PC-3 (cell line): ENCODE data around the gene TERF2IP. TPM values are rescaled to one million over a fixed set of nuclear protein-coding genes. Genes with fewer than 3 reads are reported as not detected.

Experiments used
- ATAC-seq: fragments of 200-7000 bp; cut with Tn5 transposase; 2 replicates; pipeline ENCODE4 v1.9.1; 2020; ENCODE audit warnings: mild to moderate bottlenecking, moderate library complexity
- BruUV-seq: library from RNA; stranded (reverse); fragments of 400-500 nt; replicated peaks from 2 replicates; lab custom pipeline; 2021; lab: Mats Ljungman, UMichigan
- CTCF ChIA-PET: fragments of 300-600 bp; sonication (Branson Sonifier 250); formaldehyde crosslinking; loops from one replicate; lab custom pipeline; 2022; ENCODE audit warnings: antibody characterized with exemption; lab: Charles Lee
- POLR2A ChIA-PET: fragments of 300-600 bp; sonication (Branson Sonifier 250); formaldehyde crosslinking; loops from one replicate; lab custom pipeline; 2022; ENCODE audit warnings: antibody characterized with exemption; ENCODE audit not compliant: unreplicated experiment; lab: Charles Lee
- DNase-seq: peaks from one replicate; pipeline ENCODE4 v3.0.0-alpha.2; 2015
- H2AFZ ChIP-seq: fragments of 300-600 bp; sonication (generic); 2 replicates; pipeline ENCODE4 v1.6.0; 2016; ENCODE audit warnings: antibody characterized with exemption, low read length
- H3F3A ChIP-seq: fragments of 300-600 bp; sonication (generic); one replicate; pipeline ENCODE4 v1.6.0; 2017; ENCODE audit warnings: antibody characterized with exemption, low read length, control low read depth, mild to moderate bottlenecking; ENCODE audit not compliant: unreplicated experiment
- H3K27ac ChIP-seq: fragments of 300-600 bp; sonication (generic); 2 replicates; pipeline ENCODE4 v1.5.1; 2016; ENCODE audit warnings: mild to moderate bottlenecking, low read length
- H3K27me3 ChIP-seq: fragments of 300-600 bp; sonication (generic); 2 replicates; pipeline ENCODE4 v1.6.1; 2016; ENCODE audit warnings: low read length, mixed read lengths
- H3K36me3 ChIP-seq: fragments of 300-600 bp; sonication (generic); 2 replicates; pipeline ENCODE4 v1.6.1; 2016; ENCODE audit warnings: low read depth, mixed run types, low read length, mixed read lengths
- H3K4me1 ChIP-seq: fragments of 300-600 bp; sonication (generic); 2 replicates; pipeline ENCODE4 v1.5.1; 2016; ENCODE audit warnings: low read length; ENCODE audit not compliant: insufficient read depth
- H3K4me2 ChIP-seq: fragments of 300-600 bp; sonication (generic); 2 replicates; pipeline ENCODE4 v1.6.0; 2016; ENCODE audit warnings: low read length
- H3K4me3 ChIP-seq: fragments of 300-600 bp; sonication (generic); 2 replicates; pipeline ENCODE4 v1.5.1; 2016; ENCODE audit warnings: mild to moderate bottlenecking, low read length, mixed read lengths
- H3K79me2 ChIP-seq: fragments of 300-600 bp; sonication (generic); 2 replicates; pipeline ENCODE4 v1.6.1; 2017; ENCODE audit warnings: low read length, mixed read lengths
- H3K9ac ChIP-seq: fragments of 300-600 bp; sonication (generic); 2 replicates; pipeline ENCODE4 v1.6.0; 2016; ENCODE audit warnings: mild to moderate bottlenecking, low read length
- H3K9me2 ChIP-seq: fragments of 300-600 bp; sonication (generic); replicated peaks from 2 replicates; pipeline ENCODE4 v1.6.1; 2016; ENCODE audit warnings: mixed run types, low read length, mixed read lengths
- H3K9me3 ChIP-seq: fragments of 300-600 bp; sonication (generic); 2 replicates; pipeline ENCODE4 v1.6.1; 2016; ENCODE audit warnings: low read length, mixed read lengths
- H4K20me1 ChIP-seq: fragments of 300-600 bp; sonication (generic); 2 replicates; pipeline ENCODE4 v1.6.1; 2016; ENCODE audit warnings: low read length, mixed read lengths
- EZH2 ChIP-seq: fragments of 300-600 bp; sonication (generic); IDR thresholded peaks from one replicate; pipeline ENCODE4 v1.6.1; 2017; ENCODE audit warnings: antibody characterized with exemption, mild to moderate bottlenecking, low read length; ENCODE audit not compliant: unreplicated experiment
- EZH2phosphoT487 ChIP-seq: fragments of 300-600 bp; sonication (generic); IDR thresholded peaks from 2 replicates; pipeline ENCODE4 v1.6.1; 2018; ENCODE audit warnings: mild to moderate bottlenecking, antibody characterized with exemption, low read length, borderline replicate concordance
- intact Hi-C: fragments of 100-400 bp; cut with micrococcal nuclease; formaldehyde crosslinking; loops from 2 replicates; pipeline ENCODE4 v1.9.0; 2023
- total RNA-seq: library from RNA; depleted of rRNA; stranded (reverse); fragments of >200 nt; gene quantifications from 2 replicates; pipeline ENCODE4 v1.2.3, GENCODE V29; 2014; rRNA removed
- TF ChIP-seq, protein P1 (sequence below): fragments of 300-600 bp; sonication (generic); conservative IDR thresholded peaks from 2 replicates; pipeline ENCODE4 v1.5.1; 2017; ENCODE audit warnings: antibody characterized with exemption, low read depth, mild to moderate bottlenecking, low read length

Gene TERF2IP
- total RNA-seq, 1 experiment from 2014 or later: 25.7 TPM

DNA sequence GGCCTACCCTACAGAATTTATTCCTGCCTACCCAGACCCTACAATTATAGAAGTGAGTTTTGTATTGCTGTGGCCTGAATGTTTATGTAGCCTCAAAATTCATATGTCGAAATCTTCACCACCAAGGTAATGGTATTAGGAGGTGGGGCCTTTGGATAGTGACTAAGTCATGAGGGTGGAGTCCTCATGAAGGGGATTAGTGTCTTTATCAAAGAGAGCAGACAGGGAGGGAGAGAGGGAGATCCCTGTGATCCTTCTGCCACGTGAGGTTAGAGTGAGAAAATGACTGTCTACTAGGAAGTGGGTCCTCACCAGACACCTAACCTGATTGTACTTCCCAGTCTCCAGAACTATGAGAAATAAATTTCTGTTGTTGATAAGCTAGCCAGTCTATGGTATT is 54.7 kb downstream of the TERF2IP start:
- Histone ChIP-seq H3K4me1 (no peaks in the 10 kb centered on the region), H3K36me3 (no peaks in the 10 kb centered on the region), H3K4me3 (no peak overlapping the region), H3K9ac (no peak overlapping the region), H3K4me2 (no peak overlapping the region), H3K27me3 (no peaks in the 10 kb centered on the region), H2AFZ (no peak overlapping the region), H3K27ac (no peak overlapping the region), H3K9me2 (no peaks in the 10 kb centered on the region), H3K79me2 (no peaks in the 10 kb centered on the region), H4K20me1 (no peaks in the 10 kb centered on the region), H3F3A (no peaks in the 10 kb centered on the region), H3K9me3 (no peaks in the 10 kb centered on the region)
- no TSS peak for BruUV-seq
- no peak for TF ChIP-seq EZH2
- TF ChIP-seq EZH2phosphoT487: no peak
- TF ChIP-seq, protein P1, sequence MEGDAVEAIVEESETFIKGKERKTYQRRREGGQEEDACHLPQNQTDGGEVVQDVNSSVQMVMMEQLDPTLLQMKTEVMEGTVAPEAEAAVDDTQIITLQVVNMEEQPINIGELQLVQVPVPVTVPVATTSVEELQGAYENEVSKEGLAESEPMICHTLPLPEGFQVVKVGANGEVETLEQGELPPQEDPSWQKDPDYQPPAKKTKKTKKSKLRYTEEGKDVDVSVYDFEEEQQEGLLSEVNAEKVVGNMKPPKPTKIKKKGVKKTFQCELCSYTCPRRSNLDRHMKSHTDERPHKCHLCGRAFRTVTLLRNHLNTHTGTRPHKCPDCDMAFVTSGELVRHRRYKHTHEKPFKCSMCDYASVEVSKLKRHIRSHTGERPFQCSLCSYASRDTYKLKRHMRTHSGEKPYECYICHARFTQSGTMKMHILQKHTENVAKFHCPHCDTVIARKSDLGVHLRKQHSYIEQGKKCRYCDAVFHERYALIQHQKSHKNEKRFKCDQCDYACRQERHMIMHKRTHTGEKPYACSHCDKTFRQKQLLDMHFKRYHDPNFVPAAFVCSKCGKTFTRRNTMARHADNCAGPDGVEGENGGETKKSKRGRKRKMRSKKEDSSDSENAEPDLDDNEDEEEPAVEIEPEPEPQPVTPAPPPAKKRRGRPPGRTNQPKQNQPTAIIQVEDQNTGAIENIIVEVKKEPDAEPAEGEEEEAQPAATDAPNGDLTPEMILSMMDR: no peak
- POLR2A ChIA-PET: no interaction called here
- no peak for DNase-seq
- no peak for ATAC-seq
- intact Hi-C loops: no loop called here
- CTCF ChIA-PET: no interaction called here

DNA sequence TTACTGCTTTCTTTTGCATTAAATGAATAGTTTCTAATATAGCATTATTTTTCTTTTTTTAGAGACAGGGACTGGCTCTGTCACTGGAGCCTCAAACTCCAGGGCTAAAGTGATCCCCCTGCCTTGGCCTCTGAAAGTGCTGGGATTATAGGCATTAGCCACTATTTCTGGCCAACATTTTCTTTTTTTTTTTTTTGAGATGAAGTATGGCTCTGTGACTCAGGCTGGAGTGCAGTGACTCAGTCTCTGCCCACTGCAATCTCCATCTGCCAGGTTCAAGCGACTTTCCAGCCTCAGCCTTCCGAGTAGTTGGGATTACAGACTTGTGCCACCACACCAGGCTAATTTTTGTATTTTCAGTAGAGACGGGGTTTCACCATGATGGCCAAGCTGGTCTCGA is 55.7 kb downstream of the TERF2IP start:
- DNase-seq: no peak
- CTCF ChIA-PET: no interaction called here
- TF ChIP-seq, protein P1: no peak
- TF ChIP-seq EZH2: no peak
- TF ChIP-seq EZH2phosphoT487: no peak
- intact Hi-C loops: no loop called here
- Histone ChIP-seq H3K4me3 (no peak overlapping the region), H3K9ac (no peak overlapping the region), H3K9me2 (no peaks in the 10 kb centered on the region), H3K4me2 (no peak overlapping the region), H4K20me1 (no peaks in the 10 kb centered on the region), H3K9me3 (no peaks in the 10 kb centered on the region), H3K79me2 (no peaks in the 10 kb centered on the region), H3K36me3 (no peaks in the 10 kb centered on the region), H3F3A (no peaks in the 10 kb centered on the region), H3K27ac (no peak overlapping the region), H2AFZ (no peak overlapping the region), H3K4me1 (no peaks in the 10 kb centered on the region), H3K27me3 (no peaks in the 10 kb centered on the region)
- BruUV-seq: no TSS peak
- POLR2A ChIA-PET: no interaction called here
- ATAC-seq: no peak

Other genes starting within 250 kb of the TERF2IP start
- 27.3 and 32.1 TPM in 2 replicates for gene CFDP1, start 214.3 kb upstream of the TERF2IP start, total RNA-seq
- gene TMEM170A, start 183.1 kb upstream of the TERF2IP start, total RNA-seq: 10.1 and 18.6 TPM in 2 replicates
- 0.35 and 0.91 TPM in 2 replicates for gene CHST6, start 152.3 kb upstream of the TERF2IP start, total RNA-seq
- 0.29 TPM in 1 of 2 replicates, not detected in the other for gene CHST5, start 111.7 kb upstream of the TERF2IP start, total RNA-seq
- 9.6 and 20.2 TPM in 2 replicates for gene TMEM231, start 91.5 kb upstream of the TERF2IP start, total RNA-seq
- 24.7 and 31.2 TPM in 2 replicates for gene GABARAPL2, start 81.4 kb upstream of the TERF2IP start, total RNA-seq
- gene ADAT1, start 24.5 kb upstream of the TERF2IP start, total RNA-seq: 42.8 and 60.1 TPM in 2 replicates
- 137 and 148 TPM in 2 replicates for gene KARS1, start 108 bp upstream of the TERF2IP start, total RNA-seq
- gene CPHXL2, start 29.2 kb downstream of the TERF2IP start, total RNA-seq: not detected in 2 replicates
- gene DUXB, start 53.7 kb downstream of the TERF2IP start, total RNA-seq: not detected in 2 replicates
- gene CPHXL, start 78.7 kb downstream of the TERF2IP start, total RNA-seq: not detected in 2 replicates